Measurements from ENCODE around the gene CHERP. TPM values are rescaled to one million over a fixed set of nuclear protein-coding genes. Genes with fewer than 3 reads are reported as not detected.

Gene CHERP, protein sequence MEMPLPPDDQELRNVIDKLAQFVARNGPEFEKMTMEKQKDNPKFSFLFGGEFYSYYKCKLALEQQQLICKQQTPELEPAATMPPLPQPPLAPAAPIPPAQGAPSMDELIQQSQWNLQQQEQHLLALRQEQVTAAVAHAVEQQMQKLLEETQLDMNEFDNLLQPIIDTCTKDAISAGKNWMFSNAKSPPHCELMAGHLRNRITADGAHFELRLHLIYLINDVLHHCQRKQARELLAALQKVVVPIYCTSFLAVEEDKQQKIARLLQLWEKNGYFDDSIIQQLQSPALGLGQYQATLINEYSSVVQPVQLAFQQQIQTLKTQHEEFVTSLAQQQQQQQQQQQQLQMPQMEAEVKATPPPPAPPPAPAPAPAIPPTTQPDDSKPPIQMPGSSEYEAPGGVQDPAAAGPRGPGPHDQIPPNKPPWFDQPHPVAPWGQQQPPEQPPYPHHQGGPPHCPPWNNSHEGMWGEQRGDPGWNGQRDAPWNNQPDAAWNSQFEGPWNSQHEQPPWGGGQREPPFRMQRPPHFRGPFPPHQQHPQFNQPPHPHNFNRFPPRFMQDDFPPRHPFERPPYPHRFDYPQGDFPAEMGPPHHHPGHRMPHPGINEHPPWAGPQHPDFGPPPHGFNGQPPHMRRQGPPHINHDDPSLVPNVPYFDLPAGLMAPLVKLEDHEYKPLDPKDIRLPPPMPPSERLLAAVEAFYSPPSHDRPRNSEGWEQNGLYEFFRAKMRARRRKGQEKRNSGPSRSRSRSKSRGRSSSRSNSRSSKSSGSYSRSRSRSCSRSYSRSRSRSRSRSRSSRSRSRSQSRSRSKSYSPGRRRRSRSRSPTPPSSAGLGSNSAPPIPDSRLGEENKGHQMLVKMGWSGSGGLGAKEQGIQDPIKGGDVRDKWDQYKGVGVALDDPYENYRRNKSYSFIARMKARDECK
- total RNA-seq = 19.8 TPM

DNA sequence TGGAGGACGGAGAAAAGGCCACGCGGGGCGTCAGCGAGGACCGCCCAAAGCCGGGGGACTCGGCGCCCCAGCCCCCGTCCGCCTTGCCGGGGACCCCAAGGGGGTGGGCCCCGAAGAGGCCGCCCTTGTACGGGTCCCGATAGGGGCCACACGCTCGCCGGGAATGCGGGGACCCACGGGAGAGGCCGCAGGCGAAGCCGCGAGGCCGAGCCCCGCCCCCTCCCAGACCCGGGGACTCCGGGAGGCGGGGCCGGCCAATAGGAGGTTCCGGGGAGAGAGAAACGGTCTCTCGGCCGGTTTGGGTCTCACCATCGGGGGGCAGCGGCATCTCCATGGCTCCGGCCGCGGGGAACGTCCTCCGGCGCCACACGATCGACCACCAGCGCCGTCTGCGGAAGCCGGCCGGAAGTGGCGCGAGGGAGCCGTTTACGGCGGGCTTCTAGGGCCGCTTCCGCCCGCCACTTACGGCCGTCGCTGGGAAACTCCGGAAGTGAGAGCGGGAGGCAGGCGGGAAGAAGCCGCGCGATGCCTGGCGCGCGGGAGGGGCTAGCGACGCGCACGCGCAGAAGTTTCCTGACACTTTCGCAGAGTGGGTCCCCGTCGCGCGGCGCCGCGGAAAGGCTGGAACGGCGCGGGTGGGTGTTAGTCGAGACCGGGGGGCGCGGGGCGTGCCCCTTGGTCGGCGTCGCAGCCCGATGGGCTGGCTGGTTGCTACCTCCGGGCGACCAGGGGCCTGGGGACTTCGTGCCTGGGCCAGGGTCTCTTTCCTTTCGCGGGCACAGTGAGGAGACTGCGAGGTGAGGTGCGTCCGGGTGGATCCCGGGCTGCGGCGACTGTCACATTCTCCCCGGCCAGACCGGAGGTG is at the start of gene CHERP:
Gene CHERP (minus strand): TSS at position 393 of the 865 bp plus-strand sequence. CDS start 59 bp downstream, at position 334.
- peak; percentile 92 for DNase-seq

DNA sequence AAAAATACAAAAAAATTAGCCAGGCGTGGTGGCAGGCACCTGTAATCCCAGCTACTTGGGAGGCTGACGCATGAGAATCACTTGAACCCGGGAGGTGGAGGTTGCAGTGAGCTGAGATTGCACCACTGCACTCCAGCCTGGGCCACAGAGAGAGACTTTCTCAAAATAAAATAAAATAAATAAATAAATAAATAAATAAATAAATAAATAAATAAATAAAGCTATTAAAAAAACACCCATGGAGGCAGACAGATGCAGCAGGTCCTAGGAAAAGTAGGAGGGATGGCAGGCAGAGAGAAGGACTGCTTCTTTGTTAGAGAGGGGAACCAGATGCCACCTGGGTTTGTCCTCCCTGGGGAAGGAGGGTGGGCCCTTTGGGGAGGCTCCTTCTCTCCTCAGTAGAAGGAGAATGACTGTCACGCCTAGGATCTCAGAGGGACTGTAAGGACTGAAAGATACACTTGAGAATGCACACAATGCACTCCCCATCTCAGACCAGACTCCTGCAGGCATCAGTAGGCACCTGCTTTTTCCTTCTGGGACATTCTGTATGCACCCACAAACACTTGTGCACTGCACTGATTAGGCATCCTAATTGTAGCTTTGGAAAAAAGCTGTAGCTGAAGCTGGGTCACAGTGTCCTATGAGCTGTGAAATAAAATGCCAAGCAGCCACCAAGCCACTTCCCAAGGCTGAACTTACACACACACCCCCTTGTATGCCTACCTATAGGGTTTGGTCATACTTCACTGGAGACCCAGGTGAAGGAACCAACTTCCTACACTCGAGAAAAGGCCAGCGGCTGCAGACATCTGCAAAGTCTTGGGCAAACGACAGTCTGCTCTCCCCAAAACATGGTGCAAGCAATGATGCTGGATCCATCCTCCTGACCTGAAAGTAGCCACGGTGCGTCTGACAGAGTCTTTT is 48.9 kb upstream of the CHERP start:
- no peak for DNase-seq

GRCh38 chr19:16589917-16590316 is 47.7 kb upstream of the CHERP start:
- no peak for DNase-seq

DNA sequence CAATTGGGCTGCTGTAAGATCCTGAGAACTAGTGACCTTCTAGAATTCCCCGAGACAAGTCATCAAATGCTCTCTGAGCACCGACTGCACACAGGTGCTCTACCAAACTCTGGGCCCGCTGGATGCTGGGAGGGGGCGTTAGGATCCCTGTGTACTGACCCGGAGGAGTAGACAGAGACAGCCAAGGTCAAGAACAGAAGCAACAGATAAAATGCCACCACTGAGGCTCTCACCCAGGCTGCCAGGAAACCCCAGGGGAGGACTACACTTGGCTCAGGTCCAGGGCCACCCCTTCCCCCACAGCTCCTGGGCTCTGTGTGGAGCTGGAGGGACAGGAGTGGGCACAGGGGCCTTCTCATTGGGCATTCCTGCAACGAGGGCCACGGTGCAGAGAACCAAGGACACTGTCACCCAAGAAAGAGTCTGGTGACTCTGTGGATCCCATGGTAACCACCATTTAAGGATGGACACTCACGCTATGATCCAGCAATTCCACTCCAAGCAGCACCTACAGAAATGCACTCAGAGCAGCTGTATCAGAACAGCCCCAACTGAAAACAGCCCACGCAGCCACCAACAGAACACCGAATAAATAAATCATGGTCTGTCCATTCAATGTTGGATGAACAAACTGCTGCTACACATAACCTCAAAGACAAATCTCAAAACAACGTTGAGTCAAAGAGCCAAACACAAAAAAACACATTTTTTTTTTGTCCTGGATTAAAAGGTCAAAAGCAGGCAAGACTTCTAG is 46.8 kb upstream of the CHERP start:
- DNase-seq = no peak

DNA sequence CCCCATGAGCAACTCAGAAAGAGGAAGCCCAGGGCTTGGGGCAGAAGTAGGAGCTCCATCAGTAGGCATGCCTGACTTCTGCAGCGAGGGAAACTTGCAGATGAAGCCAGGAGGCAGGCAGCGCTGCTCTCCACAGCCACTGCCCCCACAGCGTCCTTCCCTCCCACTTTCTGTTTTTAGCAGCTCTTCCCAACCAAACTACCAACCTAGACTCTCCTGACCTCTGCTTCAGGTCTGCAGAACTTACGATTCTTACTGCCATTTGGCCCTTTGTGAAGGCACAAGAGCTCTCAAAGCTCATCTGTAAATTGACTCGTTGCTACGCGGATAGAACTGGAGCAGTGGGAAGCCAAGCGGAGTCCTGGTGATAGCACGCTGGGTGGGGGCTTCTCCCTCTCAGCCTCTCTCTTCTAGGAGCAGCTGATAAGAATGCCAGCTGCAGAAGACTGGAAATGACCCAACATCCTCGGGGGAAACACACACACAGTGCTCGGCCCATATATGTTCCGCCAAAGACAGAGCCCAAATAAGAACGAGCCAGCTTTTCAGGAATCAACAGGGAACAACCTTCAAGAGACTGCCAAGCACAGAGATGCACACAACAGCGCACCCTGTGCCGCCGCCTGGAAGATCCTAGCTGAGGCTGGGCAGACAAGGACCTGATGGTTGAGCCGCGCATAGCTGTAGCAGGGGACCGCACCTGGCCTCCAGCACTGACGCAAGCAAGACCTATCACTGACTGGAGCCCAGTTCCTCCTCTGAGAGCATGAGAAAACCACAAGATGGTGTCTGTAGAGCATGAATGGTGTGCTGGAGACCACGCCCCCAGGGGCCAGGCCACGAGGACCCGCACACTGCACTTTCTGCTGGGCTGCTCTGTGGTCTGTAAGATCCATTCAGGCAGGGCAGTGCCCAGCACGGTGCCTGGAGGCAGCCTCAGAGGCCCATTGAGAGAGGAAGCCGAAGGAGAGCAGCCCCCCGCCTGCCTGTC is 45.9 kb upstream of the CHERP start:
- DNase-seq = no peak

DNA sequence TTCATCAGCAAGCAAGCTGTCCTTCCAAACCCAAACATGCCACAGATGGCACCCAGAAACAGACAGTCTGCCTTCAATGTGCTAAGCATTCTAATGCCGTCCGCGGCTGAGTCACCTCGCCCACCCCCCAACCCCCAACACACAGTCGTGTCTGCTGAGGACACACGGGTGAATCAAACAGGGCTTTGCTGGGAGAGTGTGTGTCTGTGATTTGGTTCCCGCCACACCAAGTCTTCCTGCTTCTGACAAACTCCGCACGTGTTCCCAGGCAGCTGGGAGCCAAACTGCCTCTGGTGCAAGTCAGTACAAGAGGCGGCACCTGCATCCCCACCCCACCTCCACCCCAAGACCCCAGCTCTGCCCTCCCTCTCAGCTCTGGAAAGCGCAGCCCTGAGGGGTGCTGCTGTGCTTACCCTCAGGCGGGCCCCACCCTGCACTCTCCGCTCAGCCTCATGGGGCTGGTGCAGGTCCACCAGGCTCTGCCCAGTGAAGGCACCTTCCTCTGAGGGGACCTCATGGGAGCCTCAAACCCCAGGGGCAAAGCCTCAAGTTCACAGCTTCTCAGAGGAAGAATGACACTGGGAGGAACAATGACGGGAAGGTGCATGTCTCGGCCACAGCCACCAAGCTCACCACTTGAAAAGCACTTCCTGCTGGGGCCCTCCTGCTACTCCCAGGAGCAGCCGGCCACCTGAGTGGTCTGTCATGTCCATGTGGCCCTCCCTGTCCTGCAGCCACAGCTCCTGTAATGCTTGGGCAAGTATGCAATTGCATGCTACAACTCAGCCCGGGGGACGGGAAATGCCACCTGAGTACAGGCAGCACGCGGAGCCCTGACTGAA is 45.0 kb upstream of the CHERP start:
- peak; percentile 14 for DNase-seq

- no peak for DNase-seq
Observed at GRCh38 chr19:16586477-16586871, 44.2 kb upstream of the CHERP start.

GRCh38 chr19:16585808-16586476 is 43.7 kb upstream of the CHERP start:
- no peak for DNase-seq

DNA sequence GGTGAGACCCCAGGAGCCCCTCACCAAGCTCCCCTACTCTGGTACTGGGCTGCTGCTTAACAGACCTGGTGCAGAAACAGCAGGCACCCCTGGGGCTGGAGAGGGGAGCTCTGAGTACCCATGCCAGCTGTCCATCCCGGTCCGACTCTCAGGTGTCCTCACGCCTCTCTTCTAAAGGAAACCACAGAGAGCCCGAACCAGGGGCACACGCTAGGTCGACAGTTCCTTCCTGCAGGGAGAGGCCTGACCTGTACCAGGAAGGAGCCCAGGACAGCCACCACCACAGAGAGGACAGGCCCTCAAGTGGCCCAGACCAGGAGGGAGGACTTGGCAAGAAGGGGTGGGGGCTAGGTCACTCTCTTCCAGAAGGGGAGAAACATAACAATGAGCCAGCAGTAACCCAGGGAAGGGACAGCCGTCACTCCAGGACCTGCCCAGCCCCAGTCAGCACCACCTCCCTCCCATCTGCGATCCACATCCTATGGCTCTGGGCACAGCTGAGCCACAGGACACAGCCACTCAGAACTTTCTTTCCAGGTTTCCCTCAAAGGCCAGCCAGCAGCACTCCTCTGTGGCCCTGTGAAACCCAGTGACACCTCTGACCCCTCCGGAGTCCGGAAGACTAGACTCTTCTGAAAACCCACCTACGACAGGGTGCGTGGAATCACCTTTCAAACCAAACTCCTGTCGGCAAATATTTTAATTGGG is 43.0 kb upstream of the CHERP start:
- DNase-seq = no peak

- peak; percentile 58 for DNase-seq
Observed at GRCh38 chr19:16584248-16585093, 42.2 kb upstream of the CHERP start.

DNA sequence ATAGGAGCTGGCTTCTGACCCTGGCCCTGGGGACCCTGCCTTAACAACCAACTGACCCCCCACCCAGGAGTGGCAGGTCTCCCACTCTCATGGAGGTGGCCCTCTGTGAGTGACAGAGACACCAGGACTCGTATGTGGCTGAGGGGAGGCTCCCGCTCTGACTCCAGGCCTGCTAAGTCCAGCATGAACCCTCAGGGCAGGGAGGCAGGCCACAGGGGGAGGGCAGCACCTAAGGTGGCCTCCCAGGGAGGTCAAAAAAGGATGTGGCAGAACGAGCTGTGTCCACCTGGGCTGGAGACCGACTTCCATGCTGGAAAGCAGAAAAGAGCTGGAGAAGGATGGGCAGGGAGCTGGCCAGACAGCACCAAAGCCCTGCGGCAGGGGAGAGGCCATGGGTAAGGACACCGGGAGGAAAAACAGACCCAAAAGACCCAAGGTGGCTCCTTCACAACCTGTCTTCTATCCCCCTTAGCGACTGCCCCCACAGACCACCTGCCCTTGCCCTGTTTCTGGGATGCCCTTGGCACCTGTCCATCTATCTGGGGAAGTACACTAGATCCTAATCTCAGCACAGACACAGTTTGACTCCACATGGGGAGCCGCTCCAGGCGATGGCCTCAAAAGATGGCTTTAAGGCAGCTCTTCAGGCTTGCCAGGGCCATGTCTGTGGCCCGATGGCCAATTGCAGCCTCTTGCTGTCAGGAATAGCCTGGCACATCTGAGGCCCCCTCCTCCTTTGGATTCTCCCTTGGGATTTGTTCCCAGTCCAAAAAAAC is 40.4 kb upstream of the CHERP start:
- no peak for DNase-seq

DNA sequence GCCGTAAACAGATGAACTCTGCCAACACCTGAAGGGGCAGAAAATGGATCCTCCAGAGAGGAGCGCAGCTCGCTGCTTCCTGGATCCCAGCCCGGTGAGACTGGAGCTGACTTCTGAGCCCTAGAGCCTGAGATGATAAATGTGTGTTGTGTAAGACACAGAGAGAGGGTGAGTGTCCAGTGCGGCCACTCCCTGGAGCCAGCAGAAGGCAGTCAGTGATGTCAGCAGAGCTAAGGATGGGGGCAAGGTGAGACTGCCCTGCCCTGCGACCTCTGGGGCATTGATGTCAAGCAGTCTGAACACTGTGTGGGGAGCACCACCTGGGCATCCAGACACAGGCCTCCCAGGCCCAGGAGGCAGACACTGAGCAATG is 39.7 kb upstream of the CHERP start:
- DNase-seq = no peak

DNA sequence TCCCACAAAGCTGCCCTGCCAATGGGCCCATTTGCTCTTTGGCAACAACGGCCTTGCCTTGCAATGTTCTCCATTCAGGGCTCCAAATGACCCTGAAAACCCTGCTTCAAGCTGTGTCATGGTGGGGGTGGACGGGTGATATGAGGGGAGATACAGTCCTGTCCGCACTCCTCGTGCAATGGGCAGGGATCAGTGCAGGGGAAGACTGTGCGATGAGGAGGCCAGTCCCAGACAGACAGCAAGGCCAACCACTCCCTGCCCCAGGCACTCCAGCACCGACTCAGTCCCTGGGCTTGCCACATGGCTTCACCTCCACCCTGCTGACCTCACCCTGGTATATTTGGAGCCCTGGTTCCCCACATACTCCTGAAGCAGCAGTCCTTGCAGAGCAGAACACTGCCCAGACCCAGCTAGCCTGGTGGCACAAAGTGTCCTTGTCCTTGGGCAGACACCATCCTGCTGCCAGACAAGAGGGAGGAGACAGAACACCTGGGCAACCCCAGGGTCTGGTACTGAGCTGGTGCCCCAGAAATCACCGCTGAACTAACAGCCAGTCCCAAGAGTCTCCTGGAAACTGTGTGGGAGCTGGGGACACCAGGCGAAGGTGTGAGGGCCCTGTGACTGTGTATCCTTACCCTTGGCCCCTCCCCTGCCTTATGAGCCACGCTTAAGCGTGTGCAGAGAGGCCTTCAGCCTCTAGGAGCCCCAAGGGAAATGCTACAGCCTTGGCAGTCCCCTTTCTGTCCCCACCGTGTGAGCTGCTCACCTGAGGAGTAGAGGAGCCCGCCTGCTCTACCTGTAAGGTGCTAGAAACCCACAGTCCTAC is 39.1 kb upstream of the CHERP start:
- DNase-seq = no peak

- DNase-seq = no peak
Observed at GRCh38 chr19:16579381-16579780, 37.1 kb upstream of the CHERP start.

Measured in skin of body (tissue), 2 donors.